ENCODE measurements around the gene RIOK2. TPM values are rescaled to one million over a fixed set of nuclear protein-coding genes. Genes with fewer than 3 reads are reported as not detected.
A peak's percentile ranks its signal among the peaks of the same experiment; 100 is the strongest.
"Not testable (repeated sequence)": the region's sequence is repeated elsewhere in the genome, so short reads cannot be mapped to it uniquely, and the experiment has no call there.

Gene RIOK2
- total RNA-seq, 2 experiments from 2014 or later: 30.9 to 39.2 TPM

DNA sequence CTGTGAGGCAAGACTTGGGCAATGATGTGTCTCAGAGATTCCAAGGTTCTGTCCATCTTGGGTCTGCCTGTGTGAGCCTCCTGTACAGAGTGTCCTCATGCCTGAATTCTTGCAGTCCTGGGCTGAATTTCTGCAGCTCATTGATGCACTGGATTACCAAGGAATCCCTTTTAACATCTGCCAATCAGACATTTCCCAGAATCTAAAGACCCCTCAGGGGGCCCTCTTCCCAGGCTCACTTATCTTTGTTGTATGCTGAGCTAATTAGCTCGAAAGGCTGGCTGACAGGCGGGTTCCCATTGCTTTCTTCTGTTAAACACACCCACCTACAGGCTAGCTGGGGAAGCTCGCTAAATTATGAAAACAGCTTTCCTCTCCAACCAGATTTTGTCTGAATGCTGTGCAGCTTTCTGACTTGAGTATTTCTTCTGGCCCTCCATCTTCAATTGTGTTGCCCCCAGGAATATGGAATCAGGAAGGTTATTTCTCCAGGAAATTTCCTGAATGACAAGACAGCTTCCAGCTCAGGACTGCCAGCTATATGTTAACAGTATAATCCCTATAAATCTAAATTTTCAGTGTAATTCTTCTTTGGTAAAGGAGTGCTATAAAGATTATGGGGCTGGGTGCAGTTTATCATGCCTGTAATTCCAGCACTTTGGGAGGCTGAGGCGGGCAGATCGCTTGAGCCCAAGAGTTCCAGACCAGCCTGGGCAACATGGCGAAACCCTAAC is 40.4 kb downstream of the RIOK2 start, which contains the start of gene LIX1:
TSS of gene LIX1 (minus strand) at position 91 of the 734 bp plus-strand sequence. CDS start at position 56, 35 bp downstream.
- H3K36me3 Mint-ChIP-seq (ENCODE audit: low read depth): no peaks in the 10 kb centered on the region
- peak; percentile 84 for ATAC-seq
- POLR2A ChIA-PET: no interaction called here
- H3K4me3 Mint-ChIP-seq: no peak within 1 kb of the TSS
- no peaks in the 10 kb centered on the region for H3K9me3 Mint-ChIP-seq (ENCODE audit: low read depth)
- intact Hi-C loops (cut with DNase I, micrococcal nuclease): loop anchor here (1.0 to 5.0 kb wide), 4 partner anchors 145 to 390 kb away; no protein-coding TSS in a partner anchor
- CTCF ChIA-PET: interaction anchor here (0.6 to 6.5 kb wide), 29 partner anchors 9 to 529 kb away, joined by 3 to 39 read pairs (median 4); no protein-coding TSS in a partner anchor
- H3K4me1 Mint-ChIP-seq: no peaks in the 10 kb centered on the region
- DNase-seq: peak; percentile 55
- peaks cover 3% of the 10 kb centered on the region for H3K27me3 Mint-ChIP-seq
- no peak within 1 kb of the TSS for H3K27ac Mint-ChIP-seq

GRCh38 chr5:97141539-97141938 is 41.5 kb downstream of the RIOK2 start:
- ChIA-PET POLR2A (no interaction called here), CTCF (interaction anchor here (0.5 to 6.5 kb wide), 16 partner anchors 8 to 389 kb away, joined by 3 to 39 read pairs (median 4); no protein-coding TSS in a partner anchor)
- H3K9me3 Mint-ChIP-seq (ENCODE audit: low read depth): no peaks in the 10 kb centered on the region
- no peaks in the 10 kb centered on the region for H3K36me3 Mint-ChIP-seq (ENCODE audit: low read depth)
- H3K4me1 Mint-ChIP-seq: no peaks in the 10 kb centered on the region
- intact Hi-C loops (cut with DNase I, micrococcal nuclease): loop anchor here (5.0 kb wide), 2 partner anchors 144 to 274 kb away; no protein-coding TSS in a partner anchor
- no peak for DNase-seq
- H3K4me3 Mint-ChIP-seq: no peak overlapping the region
- H3K27ac Mint-ChIP-seq: no peak overlapping the region
- ATAC-seq: no peak
- H3K27me3 Mint-ChIP-seq: peaks cover 3% of the 10 kb centered on the region

- ATAC-seq: no peak
- Mint-ChIP-seq H3K9me3 (ENCODE audit: low read depth) (no peaks in the 10 kb centered on the region), H3K27me3 (peaks cover 3% of the 10 kb centered on the region), H3K27ac (no peak overlapping the region), H3K36me3 (ENCODE audit: low read depth) (no peaks in the 10 kb centered on the region), H3K4me3 (no peak overlapping the region), H3K4me1 (no peaks in the 10 kb centered on the region)
- ChIA-PET POLR2A (no interaction called here), CTCF (interaction anchor here (0.5 to 6.5 kb wide), 15 partner anchors 9 to 388 kb away, joined by 3 to 39 read pairs (median 4); no protein-coding TSS in a partner anchor)
- DNase-seq: no peak
- intact Hi-C loops (cut with DNase I, micrococcal nuclease): loop anchor here (5.0 kb wide), 2 partner anchors 144 to 274 kb away; no protein-coding TSS in a partner anchor
These were observed 42.0 kb downstream of the RIOK2 start for GRCh38 chr5:97141031-97141430.

- ATAC-seq; H3K9me3 Mint-ChIP-seq (ENCODE audit: low read depth); POLR2A ChIA-PET; H3K4me1 Mint-ChIP-seq; H3K4me3 Mint-ChIP-seq; H3K27me3 Mint-ChIP-seq; DNase-seq; H3K27ac Mint-ChIP-seq; H3K36me3 Mint-ChIP-seq (ENCODE audit: low read depth): not testable (repeated sequence)
- intact Hi-C loops (cut with DNase I, micrococcal nuclease): loop anchor here (5.0 kb wide), 2 partner anchors 143 to 273 kb away; no protein-coding TSS in a partner anchor
- CTCF ChIA-PET: interaction anchor here (1.0 to 6.5 kb wide), 9 partner anchors 10 to 388 kb away, joined by 3 to 39 read pairs (median 9); no protein-coding TSS in a partner anchor
These were observed 42.8 kb downstream of the RIOK2 start for GRCh38 chr5:97140250-97140649.

GRCh38 chr5:97136475-97136874 is 46.6 kb downstream of the RIOK2 start:
- ChIA-PET POLR2A (no interaction called here), CTCF (interaction anchor here (0.7 to 2.0 kb wide), 6 partner anchors 8 to 268 kb away, joined by 3 to 7 read pairs (median 4); no protein-coding TSS in a partner anchor)
- no peaks in the 10 kb centered on the region for H3K9me3 Mint-ChIP-seq (ENCODE audit: low read depth)
- H3K27me3 Mint-ChIP-seq: peaks cover 3% of the 10 kb centered on the region
- intact Hi-C loops (cut with DNase I, micrococcal nuclease): no loop called here
- H3K36me3 Mint-ChIP-seq (ENCODE audit: low read depth): no peaks in the 10 kb centered on the region
- DNase-seq (no peak), ATAC-seq (no peak)
- no peak overlapping the region for H3K27ac Mint-ChIP-seq
- H3K4me1 Mint-ChIP-seq: peaks cover 5% of the 10 kb centered on the region
- no peak overlapping the region for H3K4me3 Mint-ChIP-seq

DNA sequence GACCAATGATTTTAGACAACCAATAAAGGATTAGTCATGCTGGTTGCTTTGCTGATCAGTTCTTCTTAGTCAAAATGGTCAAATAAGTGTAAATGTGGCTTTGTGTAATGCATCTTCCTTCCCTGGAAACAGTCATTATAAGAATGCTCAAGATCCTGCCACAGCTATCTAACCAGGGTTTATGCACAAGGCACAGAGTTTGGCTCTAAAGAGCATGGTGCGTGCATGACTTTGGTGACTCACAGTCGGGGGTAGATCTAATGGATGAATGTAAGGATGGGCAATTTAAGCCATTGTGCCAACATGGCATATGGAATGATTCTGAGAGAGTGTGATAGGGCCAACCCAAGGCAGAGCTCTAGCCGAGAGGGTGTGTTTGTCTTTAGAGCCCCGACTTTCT is 47.2 kb downstream of the RIOK2 start:
- ChIA-PET POLR2A (no interaction called here), CTCF (interaction anchor here (0.7 to 2.0 kb wide), 5 partner anchors 8 to 268 kb away, joined by 3 to 7 read pairs (median 3); no protein-coding TSS in a partner anchor)
- Mint-ChIP-seq H3K4me1 (peaks cover 5% of the 10 kb centered on the region), H3K4me3 (no peak overlapping the region), H3K9me3 (ENCODE audit: low read depth) (no peaks in the 10 kb centered on the region), H3K36me3 (ENCODE audit: low read depth) (no peaks in the 10 kb centered on the region), H3K27ac (no peak overlapping the region), H3K27me3 (peaks cover 2% of the 10 kb centered on the region)
- peak; percentile 90 for ATAC-seq
- intact Hi-C loops (cut with DNase I, micrococcal nuclease): no loop called here
- DNase-seq: peak; percentile 35

GRCh38 chr5:97134634-97135033 is 48.4 kb downstream of the RIOK2 start:
- H3K9me3 Mint-ChIP-seq (ENCODE audit: low read depth): no peaks in the 10 kb centered on the region
- H3K27ac Mint-ChIP-seq: no peak overlapping the region
- no peaks in the 10 kb centered on the region for H3K36me3 Mint-ChIP-seq (ENCODE audit: low read depth)
- intact Hi-C loops (cut with DNase I, micrococcal nuclease): no loop called here
- peaks cover 2% of the 10 kb centered on the region for H3K27me3 Mint-ChIP-seq
- DNase-seq (no peak), ATAC-seq (no peak)
- CTCF ChIA-PET: interaction anchor here (1.0 to 3.1 kb wide), 4 partner anchors 8 to 137 kb away, joined by 4 to 9 read pairs (median 5); partner anchors contain the start of gene LIX1
- H3K4me3 Mint-ChIP-seq: no peak overlapping the region
- POLR2A ChIA-PET: no interaction called here
- peaks cover 5% of the 10 kb centered on the region for H3K4me1 Mint-ChIP-seq

GRCh38 chr5:97133101-97133500 is 49.9 kb downstream of the RIOK2 start:
- H3K27ac Mint-ChIP-seq: no peak overlapping the region
- peaks cover 9% of the 10 kb centered on the region for H3K27me3 Mint-ChIP-seq
- intact Hi-C loops (cut with DNase I, micrococcal nuclease): no loop called here
- no peaks in the 10 kb centered on the region for H3K9me3 Mint-ChIP-seq (ENCODE audit: low read depth)
- DNase-seq (no peak), ATAC-seq (no peak)
- ChIA-PET POLR2A (no interaction called here), CTCF (interaction anchor here (1.6 to 3.1 kb wide), 2 partner anchors 9 to 28 kb away, joined by 5 to 9 read pairs; partner anchors contain the start of gene LIX1)
- peaks cover 5% of the 10 kb centered on the region for H3K4me1 Mint-ChIP-seq
- no peak overlapping the region for H3K4me3 Mint-ChIP-seq
- no peaks in the 10 kb centered on the region for H3K36me3 Mint-ChIP-seq (ENCODE audit: low read depth)

- ATAC-seq (no peak), DNase-seq (no peak)
- H3K27ac Mint-ChIP-seq: no peak overlapping the region
- intact Hi-C loops (cut with DNase I, micrococcal nuclease): no loop called here
- peaks cover 9% of the 10 kb centered on the region for H3K27me3 Mint-ChIP-seq
- H3K9me3 Mint-ChIP-seq (ENCODE audit: low read depth): no peaks in the 10 kb centered on the region
- H3K4me1 Mint-ChIP-seq: peaks cover 5% of the 10 kb centered on the region
- POLR2A ChIA-PET: no interaction called here
- no peaks in the 10 kb centered on the region for H3K36me3 Mint-ChIP-seq (ENCODE audit: low read depth)
- CTCF ChIA-PET: interaction anchor here (1.2 to 3.1 kb wide), 2 partner anchors 10 to 443 kb away, joined by 3 to 9 read pairs; partner anchors contain the start of gene LIX1
- no peak overlapping the region for H3K4me3 Mint-ChIP-seq
These were observed 51.1 kb downstream of the RIOK2 start for GRCh38 chr5:97131921-97132320.

DNA sequence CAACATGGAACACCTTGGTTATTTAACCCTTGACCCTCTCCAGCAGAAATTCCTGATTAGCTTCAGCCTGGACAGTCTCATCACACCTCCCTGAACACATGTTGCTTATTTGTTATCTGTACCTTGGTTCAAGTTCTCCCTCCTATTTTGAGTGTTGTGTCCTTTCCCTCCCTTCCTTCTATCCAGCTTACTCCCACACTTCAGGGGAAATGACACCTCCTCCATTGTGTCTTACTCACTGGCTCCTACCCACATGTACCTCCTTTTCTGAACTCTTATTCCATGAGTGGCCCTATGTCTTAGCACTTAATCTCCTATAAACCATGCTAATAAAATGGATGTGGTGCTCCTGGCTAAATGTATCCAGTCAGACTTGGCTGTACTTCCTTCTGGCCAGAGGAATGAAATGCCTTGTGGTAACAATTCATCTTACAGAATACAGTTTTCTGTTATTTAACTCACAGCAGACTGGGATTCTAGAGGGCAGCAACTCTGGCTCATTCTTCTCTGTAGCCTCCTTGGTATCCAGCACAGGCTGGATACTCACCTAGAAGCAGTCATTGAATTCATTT is 51.8 kb downstream of the RIOK2 start:
- no peaks in the 10 kb centered on the region for H3K9me3 Mint-ChIP-seq (ENCODE audit: low read depth)
- CTCF ChIA-PET: interaction anchor here (1.1 to 1.2 kb wide), 2 partner anchors 11 to 262 kb away, joined by 3 to 4 read pairs; partner anchors contain the start of gene LIX1
- no peak overlapping the region for H3K4me3 Mint-ChIP-seq

GRCh38 chr5:97127727-97128126 is 55.3 kb downstream of the RIOK2 start:
- Mint-ChIP-seq H3K36me3 (ENCODE audit: low read depth) (no peaks in the 10 kb centered on the region), H3K9me3 (ENCODE audit: low read depth) (no peaks in the 10 kb centered on the region), H3K27me3 (peaks cover 16% of the 10 kb centered on the region), H3K4me1 (no peaks in the 10 kb centered on the region), H3K27ac (no peak overlapping the region), H3K4me3 (no peak overlapping the region)
- CTCF ChIA-PET: interaction anchor here (0.6 to 1.9 kb wide), 5 partner anchors 14 to 259 kb away, joined by 3 to 11 read pairs (median 6); partner anchors contain the start of gene LIX1
- intact Hi-C loops (cut with DNase I, micrococcal nuclease): loop anchor here in 1 of 2 experiments (5.0 kb wide), 1 partner anchor 45 kb away; no protein-coding TSS in a partner anchor
- ATAC-seq: no peak
- POLR2A ChIA-PET: no interaction called here
- no peak for DNase-seq

More for the DNA sequence above, 51.8 kb downstream of the RIOK2 start:
- Mint-ChIP-seq H3K36me3 (ENCODE audit: low read depth) (no peaks in the 10 kb centered on the region), H3K27me3 (peaks cover 10% of the 10 kb centered on the region), H3K27ac (no peak overlapping the region), H3K4me1 (peaks cover 5% of the 10 kb centered on the region)
- POLR2A ChIA-PET: no interaction called here
- intact Hi-C loops (cut with DNase I, micrococcal nuclease): no loop called here
- ATAC-seq (no peak), DNase-seq (no peak)
